H9 (cell line): Measurements from ENCODE around the gene PLXNA4. TPM values are rescaled to one million over a fixed set of nuclear protein-coding genes. Genes with fewer than 3 reads are reported as not detected.

Experiments used
- DNase-seq: peaks from one replicate; pipeline ENCODE4 v3.0.0-alpha.2; 2017
- H2AFZ ChIP-seq: one replicate; pipeline ENCODE4 v1.6.1; 2013; ENCODE audit warnings: mild to moderate bottlenecking, low read length, control low read depth, moderate library complexity
- H2AK5ac ChIP-seq: 2 replicates; pipeline ENCODE4 v1.6.1; 2013; ENCODE audit warnings: low read length, control low read depth, mixed read lengths; ENCODE audit not compliant: insufficient read length
- H2BK120ac ChIP-seq: one replicate; pipeline ENCODE4 v1.6.1; 2013; ENCODE audit warnings: low read depth, mild to moderate bottlenecking, low read length, control low read depth, inconsistent platforms; ENCODE audit not compliant: poor library complexity, severe bottlenecking
- H2BK12ac ChIP-seq: 2 replicates; pipeline ENCODE4 v1.6.1; 2013; ENCODE audit warnings: low read length, control low read depth, mixed read lengths, low read depth; ENCODE audit not compliant: insufficient read length
- H2BK15ac ChIP-seq: 2 replicates; pipeline ENCODE4 v1.6.1; 2013; ENCODE audit warnings: low read depth, low read length, control low read depth
- H2BK20ac ChIP-seq: one replicate; pipeline ENCODE4 v1.6.1; 2013; ENCODE audit warnings: low read depth, mild to moderate bottlenecking, low read length, control low read depth, inconsistent platforms; ENCODE audit not compliant: poor library complexity, severe bottlenecking
- H2BK5ac ChIP-seq: 2 replicates; pipeline ENCODE4 v1.6.1; 2013; ENCODE audit warnings: low read length, control low read depth, mixed read lengths; ENCODE audit not compliant: insufficient read length
- H3K14ac ChIP-seq: 2 replicates; pipeline ENCODE4 v1.6.1; 2013; ENCODE audit warnings: low read length, control low read depth; ENCODE audit not compliant: insufficient read depth
- H3K18ac ChIP-seq: 2 replicates; pipeline ENCODE4 v1.6.1; 2013; ENCODE audit warnings: low read depth, mild to moderate bottlenecking, mixed read lengths, low read length, control low read depth; ENCODE audit not compliant: insufficient read length
- H3K23ac ChIP-seq: 2 replicates; pipeline ENCODE4 v1.6.1; 2013; ENCODE audit warnings: low read length, control low read depth, mixed read lengths, low read depth; ENCODE audit not compliant: insufficient read length
- H3K23me2 ChIP-seq: 2 replicates; pipeline ENCODE4 v1.6.1; 2013; ENCODE audit warnings: low read depth, mild to moderate bottlenecking, mixed read lengths, low read length, control low read depth; ENCODE audit not compliant: insufficient read length, poor library complexity, severe bottlenecking
- H3K27ac ChIP-seq: 2 replicates; pipeline ENCODE4 v1.5.1; 2013; ENCODE audit warnings: low read length, control low read depth, mixed read lengths, low read depth; ENCODE audit not compliant: insufficient read length
- H3K27me3 ChIP-seq: 2 replicates; pipeline ENCODE4 v1.6.1; 2013; ENCODE audit warnings: low read length, control low read depth, inconsistent platforms; ENCODE audit not compliant: insufficient read depth
- H3K4ac ChIP-seq: 2 replicates; pipeline ENCODE4 v1.6.1; 2013; ENCODE audit warnings: low read depth, mild to moderate bottlenecking, control low read depth, inconsistent platforms, low read length, moderate library complexity
- H3K4me1 ChIP-seq: 2 replicates; pipeline ENCODE4 v1.6.1; 2013; ENCODE audit warnings: low read length, control low read depth, inconsistent platforms; ENCODE audit not compliant: insufficient read depth
- H3K4me2 ChIP-seq: 2 replicates; pipeline ENCODE4 v1.6.1; 2013; ENCODE audit warnings: low read length, control low read depth, mixed read lengths; ENCODE audit not compliant: insufficient read length, insufficient read depth
- H3K56ac ChIP-seq: 2 replicates; pipeline ENCODE4 v1.6.1; 2013; ENCODE audit warnings: low read depth, mild to moderate bottlenecking, mixed read lengths, low read length, control low read depth; ENCODE audit not compliant: insufficient read length
- H3K79me1 ChIP-seq: 2 replicates; pipeline ENCODE4 v1.6.1; 2013; ENCODE audit warnings: low read depth, mild to moderate bottlenecking, moderate library complexity, low read length, control low read depth, inconsistent platforms; ENCODE audit not compliant: insufficient read depth, poor library complexity, severe bottlenecking
- H3K79me2 ChIP-seq: 2 replicates; pipeline ENCODE4 v1.6.1; 2013; ENCODE audit warnings: low read length, control low read depth, inconsistent platforms; ENCODE audit not compliant: insufficient read depth
- H3K9ac ChIP-seq: 2 replicates; pipeline ENCODE4 v1.6.1; 2013; ENCODE audit warnings: low read length, control low read depth, mixed read lengths; ENCODE audit not compliant: insufficient read length; ENCODE audit errors: extremely low read depth
- H3K9me3 ChIP-seq: one replicate; pipeline ENCODE4 v1.6.1; 2013; ENCODE audit warnings: low read depth, low read length, inconsistent platforms; ENCODE audit not compliant: control insufficient read depth
- H3T11ph ChIP-seq: one replicate; pipeline ENCODE4 v1.6.1; 2013; ENCODE audit warnings: mild to moderate bottlenecking, low read length, control low read depth, inconsistent platforms
- H4K20me1 ChIP-seq: one replicate; pipeline ENCODE4 v1.6.1; 2013; ENCODE audit not compliant: control insufficient read depth, insufficient read length, insufficient read depth
- H4K5ac ChIP-seq: 2 replicates; pipeline ENCODE4 v1.6.1; 2013; ENCODE audit warnings: low read depth, mild to moderate bottlenecking, mixed read lengths, low read length, control low read depth; ENCODE audit not compliant: insufficient read length
- H4K8ac ChIP-seq: replicated peaks from 2 replicates; pipeline ENCODE4 v1.6.1; 2013; ENCODE audit warnings: low read length, control low read depth, mixed read lengths, low read depth; ENCODE audit not compliant: insufficient read length
- H4K91ac ChIP-seq: 2 replicates; pipeline ENCODE4 v1.6.1; 2013; ENCODE audit warnings: low read depth, mild to moderate bottlenecking, moderate library complexity, mixed read lengths, low read length, control low read depth; ENCODE audit not compliant: insufficient read length
- H3K27ac Mint-ChIP-seq, 3 experiments: 2 replicates in 2 of 3; 3 replicates in 1 of 3; pipeline ENCODE4 v1.8.0; 2020 to 2021; ENCODE audit warnings: mixed read lengths in 3 of 3, mild to moderate bottlenecking in 1 of 3, moderate library complexity in 1 of 3
- H3K27me3 Mint-ChIP-seq: 2 replicates; pipeline ENCODE4 v1.8.0; 2021; ENCODE audit warnings: low read depth, mild to moderate bottlenecking, moderate library complexity, mixed read lengths
- H3K36me3 Mint-ChIP-seq, 3 experiments: 2 replicates in 2 of 3; 3 replicates in 1 of 3; pipeline ENCODE4 v1.8.0; 2020 to 2021; ENCODE audit warnings: low read depth in 3 of 3, mixed read lengths in 3 of 3; ENCODE audit not compliant: insufficient read depth in 1 of 3
- H3K4me1 Mint-ChIP-seq, 2 experiments: 2 replicates each; pipeline ENCODE4 v1.8.0; 2020; ENCODE audit warnings: mixed read lengths in 2 of 2
- H3K4me3 Mint-ChIP-seq, 2 experiments: 2 replicates in 1 of 2; 3 replicates in 1 of 2; pipeline ENCODE4 v1.8.0; 2020 to 2021; ENCODE audit warnings: mild to moderate bottlenecking in 2 of 2, mixed read lengths in 2 of 2, moderate library complexity in 1 of 2
- H3K9me3 Mint-ChIP-seq, 2 experiments: 2 replicates in 1 of 2; 3 replicates in 1 of 2; pipeline ENCODE4 v1.8.0; 2020; ENCODE audit warnings: mild to moderate bottlenecking in 2 of 2, mixed read lengths in 2 of 2, moderate library complexity in 1 of 2
- WGBS: extraction: QIAGEN DNeasy Blood & Tissue Kit; methylation state at CpG from one replicate; pipeline ENCODE4 v1.1.7; 2013; ENCODE audit warnings: missing lambda C conversion rate, low lambda C conversion rate, mixed read lengths; ENCODE audit not compliant: insufficient read length; ENCODE audit errors: extremely low coverage; 5-methylcytosine and 5-hydroxymethylcytosine counted together
- total RNA-seq: library from RNA; stranded (reverse); gene quantifications from 2 replicates; pipeline ENCODE4 v1.2.1, GENCODE V29; 2021
- TF ChIP-seq, protein P1 (sequence below): fragments of 200-600 bp; sonication (generic); conservative IDR thresholded peaks from 3 replicates; pipeline ENCODE4 v1.8.0; 2021; ENCODE audit warnings: antibody characterized with exemption, mild to moderate bottlenecking

Gene PLXNA4
- total RNA-seq, 1 experiment from 2014 or later = 0.35 TPM

DNA sequence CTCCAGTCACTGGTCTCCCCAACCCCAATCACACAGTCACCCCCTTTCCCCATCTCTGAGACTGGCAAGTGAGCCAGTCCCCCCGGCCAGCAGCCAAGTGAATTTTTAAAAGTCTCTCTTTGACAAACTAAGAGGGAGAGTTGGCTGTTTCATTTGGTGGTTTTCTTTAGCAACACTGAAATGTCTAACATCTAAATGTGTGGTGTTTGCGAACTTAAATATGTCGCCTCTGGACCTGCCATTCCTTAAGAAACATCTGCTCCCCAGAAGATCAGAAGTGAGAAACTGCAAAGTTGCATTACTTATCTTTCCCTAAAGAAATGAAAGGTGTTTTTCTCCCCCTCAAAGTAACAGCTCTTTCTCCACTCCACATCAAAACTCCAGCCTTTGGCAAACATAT lies 34.7 kb upstream of the PLXNA4 start:
- DNase-seq = no peak
- Histone ChIP-seq H3K27me3 (no peaks in the 10 kb centered on the region), H2AK5ac (no peak overlapping the region), H3K4me2 (no peak overlapping the region), H3K23me2 (peaks cover 10% of the 10 kb centered on the region), H3K4ac (no peak overlapping the region), H3K14ac (no peak overlapping the region), H3K4me1 (peaks cover 4% of the 10 kb centered on the region; the same call in 1 of the 2 replicates), H3K56ac (no peak overlapping the region), H3T11ph (no peak overlapping the region), H2AFZ (no peak overlapping the region), H3K79me2 (no peaks in the 10 kb centered on the region), H3K9me3 (no peaks in the 10 kb centered on the region), H3K79me1 (no peaks in the 10 kb centered on the region), H3K18ac (no peak overlapping the region), H3K27ac (no peak overlapping the region), H4K8ac (no peak overlapping the region), H4K20me1 (no peaks in the 10 kb centered on the region), H2BK15ac (no peak overlapping the region), H4K5ac (no peak overlapping the region), H2BK12ac (no peak overlapping the region), H2BK120ac (no peak overlapping the region), H2BK5ac (no peak overlapping the region), H3K23ac (no peak overlapping the region), H2BK20ac (no peak overlapping the region), H3K9ac (no peak overlapping the region), H4K91ac (no peak overlapping the region)
- no CpG with 5 or more reads among the region's 3 CpGs for WGBS
- TF ChIP-seq, protein P1, sequence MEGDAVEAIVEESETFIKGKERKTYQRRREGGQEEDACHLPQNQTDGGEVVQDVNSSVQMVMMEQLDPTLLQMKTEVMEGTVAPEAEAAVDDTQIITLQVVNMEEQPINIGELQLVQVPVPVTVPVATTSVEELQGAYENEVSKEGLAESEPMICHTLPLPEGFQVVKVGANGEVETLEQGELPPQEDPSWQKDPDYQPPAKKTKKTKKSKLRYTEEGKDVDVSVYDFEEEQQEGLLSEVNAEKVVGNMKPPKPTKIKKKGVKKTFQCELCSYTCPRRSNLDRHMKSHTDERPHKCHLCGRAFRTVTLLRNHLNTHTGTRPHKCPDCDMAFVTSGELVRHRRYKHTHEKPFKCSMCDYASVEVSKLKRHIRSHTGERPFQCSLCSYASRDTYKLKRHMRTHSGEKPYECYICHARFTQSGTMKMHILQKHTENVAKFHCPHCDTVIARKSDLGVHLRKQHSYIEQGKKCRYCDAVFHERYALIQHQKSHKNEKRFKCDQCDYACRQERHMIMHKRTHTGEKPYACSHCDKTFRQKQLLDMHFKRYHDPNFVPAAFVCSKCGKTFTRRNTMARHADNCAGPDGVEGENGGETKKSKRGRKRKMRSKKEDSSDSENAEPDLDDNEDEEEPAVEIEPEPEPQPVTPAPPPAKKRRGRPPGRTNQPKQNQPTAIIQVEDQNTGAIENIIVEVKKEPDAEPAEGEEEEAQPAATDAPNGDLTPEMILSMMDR = no peak
- Mint-ChIP-seq H3K4me3 (no peak overlapping the region), H3K27me3 (peaks cover 13% of the 10 kb centered on the region), H3K9me3 (no peaks in the 10 kb centered on the region), H3K36me3 (no peaks in the 10 kb centered on the region; a peak in 1 of 7 replicates), H3K27ac (no peak overlapping the region), H3K4me1 (peaks cover 13 to 18% of the 10 kb centered on the region in 2 experiments)
